GM23338 (cell line): ENCODE results near the gene IQGAP2. TPM values are rescaled to one million over a fixed set of nuclear protein-coding genes. Genes with fewer than 3 reads are reported as not detected.
A peak's percentile ranks its signal among the peaks of the same experiment; 100 is the strongest.

Experiments used
- ATAC-seq: fragments of 200-7000 bp; cut with Tn5 transposase; 3 replicates; pipeline ENCODE4 v1.9.1; 2020
- DNase-seq: peaks from one replicate; pipeline ENCODE4 v3.0.0-alpha.2; 2015; ENCODE audit warnings: low spot score
- H2AFZ ChIP-seq: fragments of 200-600 bp; sonication (generic); 2 replicates; pipeline ENCODE4 v1.8.0; 2016; ENCODE audit warnings: antibody characterized with exemption, mild to moderate bottlenecking, moderate library complexity
- H3F3A ChIP-seq: fragments of 200-600 bp; sonication (generic); replicated peaks from 2 replicates; pipeline ENCODE4 v1.8.0; 2017; ENCODE audit warnings: antibody characterized with exemption, mixed run types, low read depth
- H3K27ac ChIP-seq: fragments of 200-600 bp; sonication (generic); 2 replicates; pipeline ENCODE4 v1.6.1; 2016; ENCODE audit warnings: low read depth
- H3K27me3 ChIP-seq: fragments of 200-600 bp; sonication (generic); 2 replicates; pipeline ENCODE4 v1.8.0; 2016; ENCODE audit warnings: mild to moderate bottlenecking, mixed run types, moderate library complexity; ENCODE audit not compliant: insufficient read depth
- H3K36me3 ChIP-seq: fragments of 200-600 bp; sonication (generic); 2 replicates; pipeline ENCODE4 v1.8.0; 2016; ENCODE audit warnings: mild to moderate bottlenecking; ENCODE audit not compliant: insufficient read depth
- H3K4me1 ChIP-seq: fragments of 200-600 bp; sonication (generic); 2 replicates; pipeline ENCODE4 v1.8.0; 2016; ENCODE audit warnings: mild to moderate bottlenecking, moderate library complexity; ENCODE audit not compliant: insufficient read depth
- H3K4me2 ChIP-seq: fragments of 200-600 bp; sonication (generic); 2 replicates; pipeline ENCODE4 v1.7.1; 2017; ENCODE audit warnings: mixed run types
- H3K4me3 ChIP-seq: fragments of 200-600 bp; sonication (generic); 2 replicates; pipeline ENCODE4 v1.6.1; 2016; ENCODE audit warnings: mixed run types
- H3K79me2 ChIP-seq: fragments of 200-600 bp; sonication (generic); replicated peaks from 2 replicates; pipeline ENCODE4 v1.8.0; 2017; ENCODE audit warnings: mild to moderate bottlenecking; ENCODE audit not compliant: insufficient read depth
- H3K9me2 ChIP-seq: fragments of 200-600 bp; sonication (generic); 2 replicates; pipeline ENCODE4 v1.8.0; 2017; ENCODE audit not compliant: insufficient read depth
- H4K20me1 ChIP-seq: fragments of 200-600 bp; sonication (generic); replicated peaks from 2 replicates; pipeline ENCODE4 v1.8.0; 2017; ENCODE audit warnings: mild to moderate bottlenecking; ENCODE audit not compliant: insufficient read depth
- H3K27ac Mint-ChIP-seq: 2 replicates; pipeline ENCODE4 v1.8.0; 2020; ENCODE audit warnings: inconsistent platforms, mild to moderate bottlenecking, moderate library complexity, mixed read lengths
- H3K27me3 Mint-ChIP-seq: 3 replicates; pipeline ENCODE4 v1.8.0; 2022; ENCODE audit warnings: low read depth, mild to moderate bottlenecking, moderate library complexity, mixed read lengths, inconsistent platforms; ENCODE audit not compliant: insufficient read depth, poor library complexity
- H3K36me3 Mint-ChIP-seq: 3 replicates; pipeline ENCODE4 v1.8.0; 2021; ENCODE audit warnings: low read depth, mild to moderate bottlenecking, inconsistent platforms, moderate library complexity, mixed read lengths
- H3K4me1 Mint-ChIP-seq: 3 replicates; pipeline ENCODE4 v1.8.0; 2020; ENCODE audit warnings: mild to moderate bottlenecking, inconsistent platforms, mixed read lengths
- H3K4me3 Mint-ChIP-seq: 3 replicates; pipeline ENCODE4 v1.8.0; 2021; ENCODE audit warnings: moderate library complexity, mild to moderate bottlenecking, inconsistent platforms, mixed read lengths
- H3K9me3 Mint-ChIP-seq: 3 replicates; pipeline ENCODE4 v1.8.0; 2020; ENCODE audit warnings: moderate library complexity, mild to moderate bottlenecking, inconsistent platforms, mixed read lengths
- CREB1 ChIP-seq: fragments of 250-450 bp; sonication (Bioruptor Pico); IDR thresholded peaks from 2 replicates; pipeline ENCODE4 v1.5.0; 2020; ENCODE audit warnings: low read depth, mild to moderate bottlenecking, moderate library complexity
- CTCF ChIP-seq, 2 experiments: fragments of 200-600 bp in 1 of 2; sonication (generic) in 1 of 2; conservative IDR thresholded peaks; 2 replicates each; pipeline versions ENCODE4 v1.5.1 to v1.6.1; 2016 to 2017; ENCODE audit warnings: antibody characterized with exemption in 2 of 2, low read depth in 2 of 2, mild to moderate bottlenecking in 2 of 2, moderate library complexity in 1 of 2
- ETS1 ChIP-seq: IDR thresholded peaks from 2 replicates; pipeline ENCODE4 v1.6.1; 2016; ENCODE audit warnings: antibody characterized with exemption
- JUNB ChIP-seq: IDR thresholded peaks from one replicate; pipeline ENCODE4 v1.6.1; 2016; ENCODE audit warnings: antibody characterized with exemption; ENCODE audit not compliant: unreplicated experiment
- NANOG ChIP-seq: IDR thresholded peaks from 2 replicates; pipeline ENCODE4 v1.6.1; 2016; ENCODE audit warnings: antibody characterized with exemption, borderline replicate concordance
- POLR2AphosphoS5 ChIP-seq: IDR thresholded peaks from 2 replicates; pipeline ENCODE4 v1.6.1; 2016; ENCODE audit warnings: antibody characterized with exemption, low read depth
- ZNF114 ChIP-seq: fragments of 250-450 bp; sonication (Bioruptor Pico); IDR thresholded peaks from 2 replicates; pipeline ENCODE4 v1.5.0; 2020; ENCODE audit warnings: mild to moderate bottlenecking, moderate library complexity
- ZNF331 ChIP-seq: fragments of 250-450 bp; sonication (Bioruptor Pico); IDR thresholded peaks from 2 replicates; pipeline ENCODE4 v1.5.0; 2020; ENCODE audit warnings: low read depth, mild to moderate bottlenecking, moderate library complexity
- polyA plus RNA-seq: library from polyadenylated mRNA; unstranded; fragments of >200 nt; fragmentation: Nextera tagmentation; extraction: Ambion mirVana; gene quantifications from 2 replicates; pipeline ENCODE4 v1.2.1, GENCODE V29; 2016
- total RNA-seq: library from RNA; depleted of rRNA; stranded (reverse); fragments of >200 nt; shearing (Covaris generic); gene quantifications from 2 replicates; pipeline ENCODE4 v1.2.3, GENCODE V29; 2014
- TF ChIP-seq, protein P1 (sequence below): fragments of 250-450 bp; sonication (Bioruptor Pico); IDR thresholded peaks from 2 replicates; pipeline ENCODE4 v1.5.0; 2020; ENCODE audit warnings: mild to moderate bottlenecking, moderate library complexity

Gene IQGAP2
- total and polyA plus RNA-seq, 2 experiments from 2014 or later: 60.0 to 86.5 TPM

GRCh38 chr5:76674330-76675066 lies 271.4 kb downstream of the IQGAP2 start:
- no peak overlapping the region for H3K4me3 Mint-ChIP-seq
- Histone ChIP-seq H3K4me2 (no peak overlapping the region), H3K27ac (no peak overlapping the region; the same call in 1 of the 2 replicates), H3K36me3 (no peaks in the 10 kb centered on the region; the same call in 1 of the 2 replicates), H3F3A (no peaks in the 10 kb centered on the region), H3K9me2 (no peaks in the 10 kb centered on the region; the same call in 1 of the 2 replicates), H3K79me2 (no peaks in the 10 kb centered on the region), H3K4me3 (no peak overlapping the region), H2AFZ (no peak overlapping the region), H3K4me1 (no peaks in the 10 kb centered on the region), H4K20me1 (no peaks in the 10 kb centered on the region), H3K27me3 (no peaks in the 10 kb centered on the region)
- H3K27ac Mint-ChIP-seq: no peak overlapping the region
- no peak for TF ChIP-seq CREB1 (CRISPR knock-in tag)
- TF ChIP-seq POLR2AphosphoS5: no peak
- no peak for TF ChIP-seq ZNF114 (CRISPR knock-in tag)
- TF ChIP-seq, protein P1, sequence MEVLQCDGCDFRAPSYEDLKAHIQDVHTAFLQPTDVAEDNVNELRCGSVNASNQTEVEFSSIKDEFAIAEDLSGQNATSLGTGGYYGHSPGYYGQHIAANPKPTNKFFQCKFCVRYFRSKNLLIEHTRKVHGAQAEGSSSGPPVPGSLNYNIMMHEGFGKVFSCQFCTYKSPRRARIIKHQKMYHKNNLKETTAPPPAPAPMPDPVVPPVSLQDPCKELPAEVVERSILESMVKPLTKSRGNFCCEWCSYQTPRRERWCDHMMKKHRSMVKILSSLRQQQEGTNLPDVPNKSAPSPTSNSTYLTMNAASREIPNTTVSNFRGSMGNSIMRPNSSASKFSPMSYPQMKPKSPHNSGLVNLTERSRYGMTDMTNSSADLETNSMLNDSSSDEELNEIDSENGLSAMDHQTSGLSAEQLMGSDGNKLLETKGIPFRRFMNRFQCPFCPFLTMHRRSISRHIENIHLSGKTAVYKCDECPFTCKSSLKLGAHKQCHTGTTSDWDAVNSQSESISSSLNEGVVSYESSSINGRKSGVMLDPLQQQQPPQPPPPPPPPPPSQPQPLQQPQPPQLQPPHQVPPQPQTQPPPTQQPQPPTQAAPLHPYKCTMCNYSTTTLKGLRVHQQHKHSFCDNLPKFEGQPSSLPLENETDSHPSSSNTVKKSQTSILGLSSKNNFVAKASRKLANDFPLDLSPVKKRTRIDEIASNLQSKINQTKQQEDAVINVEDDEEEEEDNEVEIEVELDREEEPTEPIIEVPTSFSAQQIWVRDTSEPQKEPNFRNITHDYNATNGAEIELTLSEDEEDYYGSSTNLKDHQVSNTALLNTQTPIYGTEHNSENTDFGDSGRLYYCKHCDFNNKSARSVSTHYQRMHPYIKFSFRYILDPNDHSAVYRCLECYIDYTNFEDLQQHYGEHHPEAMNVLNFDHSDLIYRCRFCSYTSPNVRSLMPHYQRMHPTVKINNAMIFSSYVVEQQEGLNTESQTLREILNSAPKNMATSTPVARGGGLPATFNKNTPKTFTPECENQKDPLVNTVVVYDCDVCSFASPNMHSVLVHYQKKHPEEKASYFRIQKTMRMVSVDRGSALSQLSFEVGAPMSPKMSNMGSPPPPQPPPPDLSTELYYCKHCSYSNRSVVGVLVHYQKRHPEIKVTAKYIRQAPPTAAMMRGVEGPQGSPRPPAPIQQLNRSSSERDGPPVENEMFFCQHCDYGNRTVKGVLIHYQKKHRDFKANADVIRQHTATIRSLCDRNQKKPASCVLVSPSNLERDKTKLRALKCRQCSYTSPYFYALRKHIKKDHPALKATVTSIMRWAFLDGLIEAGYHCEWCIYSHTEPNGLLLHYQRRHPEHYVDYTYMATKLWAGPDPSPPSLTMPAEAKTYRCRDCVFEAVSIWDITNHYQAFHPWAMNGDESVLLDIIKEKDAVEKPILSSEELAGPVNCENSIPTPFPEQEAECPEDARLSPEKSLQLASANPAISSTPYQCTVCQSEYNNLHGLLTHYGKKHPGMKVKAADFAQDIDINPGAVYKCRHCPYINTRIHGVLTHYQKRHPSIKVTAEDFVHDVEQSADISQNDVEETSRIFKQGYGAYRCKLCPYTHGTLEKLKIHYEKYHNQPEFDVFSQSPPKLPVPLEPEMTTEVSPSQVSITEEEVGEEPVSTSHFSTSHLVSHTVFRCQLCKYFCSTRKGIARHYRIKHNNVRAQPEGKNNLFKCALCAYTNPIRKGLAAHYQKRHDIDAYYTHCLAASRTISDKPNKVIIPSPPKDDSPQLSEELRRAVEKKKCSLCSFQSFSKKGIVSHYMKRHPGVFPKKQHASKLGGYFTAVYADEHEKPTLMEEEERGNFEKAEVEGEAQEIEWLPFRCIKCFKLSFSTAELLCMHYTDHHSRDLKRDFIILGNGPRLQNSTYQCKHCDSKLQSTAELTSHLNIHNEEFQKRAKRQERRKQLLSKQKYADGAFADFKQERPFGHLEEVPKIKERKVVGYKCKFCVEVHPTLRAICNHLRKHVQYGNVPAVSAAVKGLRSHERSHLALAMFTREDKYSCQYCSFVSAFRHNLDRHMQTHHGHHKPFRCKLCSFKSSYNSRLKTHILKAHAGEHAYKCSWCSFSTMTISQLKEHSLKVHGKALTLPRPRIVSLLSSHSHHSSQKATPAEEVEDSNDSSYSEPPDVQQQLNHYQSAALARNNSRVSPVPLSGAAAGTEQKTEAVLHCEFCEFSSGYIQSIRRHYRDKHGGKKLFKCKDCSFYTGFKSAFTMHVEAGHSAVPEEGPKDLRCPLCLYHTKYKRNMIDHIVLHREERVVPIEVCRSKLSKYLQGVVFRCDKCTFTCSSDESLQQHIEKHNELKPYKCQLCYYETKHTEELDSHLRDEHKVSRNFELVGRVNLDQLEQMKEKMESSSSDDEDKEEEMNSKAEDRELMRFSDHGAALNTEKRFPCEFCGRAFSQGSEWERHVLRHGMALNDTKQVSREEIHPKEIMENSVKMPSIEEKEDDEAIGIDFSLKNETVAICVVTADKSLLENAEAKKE (CRISPR knock-in tag): no peak
- no peak for TF ChIP-seq ETS1
- TF ChIP-seq JUNB: no peak
- no peak for TF ChIP-seq CTCF (conservative IDR thresholded peaks at IDR 0.05; ENCODE audit: low read depth in 2 of 2)
- TF ChIP-seq ZNF331 (CRISPR knock-in tag): no peak
- TF ChIP-seq NANOG: no peak
- ATAC-seq (peak; percentile 67), DNase-seq (peak; percentile 24)
- 0 out of 3 replicates have a peak, but pooled peaks cover 3% of the 10 kb centered on the region for H3K4me1 Mint-ChIP-seq
- peaks cover 19% of the 10 kb centered on the region for H3K36me3 Mint-ChIP-seq
- H3K9me3 Mint-ChIP-seq: no peaks in the 10 kb centered on the region
- H3K27me3 Mint-ChIP-seq: no peaks in the 10 kb centered on the region
